HepG2 (cell line): ENCODE measurements around the gene CACNA1I. TPM values are rescaled to one million over a fixed set of nuclear protein-coding genes. Genes with fewer than 3 reads are reported as not detected.
"Not testable (repeated sequence)": the region's sequence is repeated elsewhere in the genome, so short reads cannot be mapped to it uniquely, and the experiment has no call there.

Experiments used
- ATAC-seq: fragments of 200-7000 bp; cut with Tn5 transposase; 3 replicates; pipeline ENCODE4 v1.9.1; 2020; ENCODE audit warnings: mild to moderate bottlenecking, moderate library complexity
- BruUV-seq: library from RNA; stranded (reverse); fragments of 400-500 nt; replicated peaks from 2 replicates; lab custom pipeline; 2021; lab: Mats Ljungman, UMichigan
- CTCF ChIA-PET: fragments of 300-600 bp; formaldehyde crosslinking; extraction: SDS; loops from one replicate; lab custom pipeline; 2021; ENCODE audit warnings: low total read pairs, inconsistent platforms, low intra/inter-chr PET ratio; lab: Yijun Ruan, JAX
- POLR2A ChIA-PET: fragments of 350-600 bp; sonication (Branson Sonifier 250); formaldehyde crosslinking; loops from one replicate; lab custom pipeline; 2020; ENCODE audit warnings: antibody characterized with exemption, inconsistent platforms; lab: Yijun Ruan, JAX
- DNase-seq: peaks from one replicate; pipeline ENCODE4 v3.0.0-alpha.2; 2015; ENCODE audit warnings: low spot score
- FAIRE-seq: peaks from 3 replicates; lab custom pipeline; 2011; peaks lifted over from hg19 to GRCh38; lab: Jason Lieb, UNC
- H2AFZ ChIP-seq: one replicate; pipeline ENCODE4 v1.6.1; 2011; ENCODE audit warnings: low read length, inconsistent platforms
- H3K27ac ChIP-seq: fragments of 300-600 bp; 3 replicates; pipeline ENCODE4 v1.8.0; 2011; ENCODE audit warnings: mixed run types, mild to moderate bottlenecking, mixed read lengths, low read length, inconsistent platforms; ENCODE audit not compliant: insufficient read depth; ENCODE audit errors: extremely low read length
- H3K27me3 ChIP-seq, 2 experiments: fragments of 200-600 bp in 1 of 2; 2 replicates in 1 of 2; 3 replicates in 1 of 2; pipeline versions ENCODE4 v1.6.0 to v1.8.0; 2011; ENCODE audit warnings: low read length in 2 of 2, mild to moderate bottlenecking in 2 of 2, moderate library complexity in 2 of 2, inconsistent platforms in 1 of 2; ENCODE audit not compliant: insufficient read depth in 2 of 2, control insufficient read depth in 1 of 2
- H3K36me3 ChIP-seq, 2 experiments: fragments of 200-600 bp in 1 of 2; replicated peaks in 1 of 2; 2 replicates in 1 of 2; 3 replicates in 1 of 2; pipeline versions ENCODE4 v1.5.1 to v1.8.0; 2011; ENCODE audit warnings: low read length in 2 of 2, inconsistent platforms in 1 of 2; ENCODE audit not compliant: insufficient read depth in 2 of 2, control insufficient read depth in 1 of 2
- H3K4me1 ChIP-seq: 2 replicates; pipeline ENCODE4 v1.5.1; 2012; ENCODE audit warnings: low read length, inconsistent platforms; ENCODE audit not compliant: insufficient read depth
- H3K4me2 ChIP-seq: 2 replicates; pipeline ENCODE4 v1.6.0; 2011; ENCODE audit warnings: low read depth, low read length, inconsistent platforms
- H3K4me3 ChIP-seq, 3 experiments: fragments of 200-600 bp in 1 of 3; sonication (generic), shearing (Covaris generic) in 1 of 3; replicated peaks in 1 of 3; 2 replicates each; pipeline ENCODE4 v1.5.1; 2011 to 2016; ENCODE audit warnings: low read length in 3 of 3, inconsistent platforms in 2 of 3, low read depth in 2 of 3, mild to moderate bottlenecking in 2 of 3, control low read depth in 1 of 3, mixed read lengths in 1 of 3; ENCODE audit not compliant: insufficient read depth in 1 of 3
- H3K79me2 ChIP-seq: one replicate; pipeline ENCODE4 v1.6.1; 2011; ENCODE audit warnings: low read length, inconsistent platforms; ENCODE audit not compliant: insufficient read depth
- H3K9ac ChIP-seq: 2 replicates; pipeline ENCODE4 v1.6.0; 2011; ENCODE audit warnings: mild to moderate bottlenecking, low read depth, low read length, inconsistent platforms; ENCODE audit not compliant: insufficient read depth
- H3K9me3 ChIP-seq: 2 replicates; pipeline ENCODE4 v1.5.1; 2012; ENCODE audit warnings: mild to moderate bottlenecking, low read length
- H4K20me1 ChIP-seq: 2 replicates; pipeline ENCODE4 v1.6.0; 2011; ENCODE audit warnings: inconsistent platforms, mild to moderate bottlenecking, low read length, moderate library complexity; ENCODE audit not compliant: insufficient read depth
- CENPT ChIP-seq: sonication (generic); formaldehyde crosslinking; IDR thresholded peaks from 2 replicates; pipeline ENCODE4 v1.8.0; 2022; ENCODE audit warnings: low read depth, mild to moderate bottlenecking, moderate library complexity, missing genetic modification reagents
- NR1H2 ChIP-seq: sonication (generic); formaldehyde crosslinking; IDR thresholded peaks from 2 replicates; pipeline ENCODE4 v1.8.1; 2022; ENCODE audit warnings: low read depth, missing genetic modification reagents, borderline replicate concordance
- RARA ChIP-seq: IDR thresholded peaks from 2 replicates; pipeline ENCODE4 v1.6.1; 2016; ENCODE audit warnings: missing genetic modification reagents, missing compliant biosample characterization
- TRIM24 ChIP-seq: sonication (generic); formaldehyde crosslinking; IDR thresholded peaks from 2 replicates; pipeline ENCODE4 v1.8.0; 2022; ENCODE audit warnings: mild to moderate bottlenecking, missing genetic modification reagents
- ZMYM2 ChIP-seq: sonication (generic); formaldehyde crosslinking; IDR thresholded peaks from 2 replicates; pipeline ENCODE4 v1.8.0; 2022; ENCODE audit warnings: mild to moderate bottlenecking, missing genetic modification reagents
- ZNF383 ChIP-seq: sonication (generic); formaldehyde crosslinking; IDR thresholded peaks from 2 replicates; pipeline ENCODE4 v1.4.0; 2020; ENCODE audit warnings: missing genetic modification reagents, mild to moderate bottlenecking, borderline replicate concordance
- ZNF557 ChIP-seq: sonication (generic); formaldehyde crosslinking; IDR thresholded peaks from 2 replicates; pipeline ENCODE4 v1.4.0; 2020; ENCODE audit warnings: missing genetic modification reagents
- ZNF674 ChIP-seq: sonication (generic); formaldehyde crosslinking; IDR thresholded peaks from 2 replicates; pipeline ENCODE4 v1.5.0; 2020; ENCODE audit warnings: low read depth, mild to moderate bottlenecking, missing genetic modification reagents
- WGBS: methylation state at CpG from one replicate; pipeline ENCODE4 v1.1.6; 2017; ENCODE audit warnings: low lambda C conversion rate; 5-methylcytosine and 5-hydroxymethylcytosine counted together
- in situ Hi-C: cut with HindIII; loops from 2 replicates; pipeline ENCODE4 v1.10.0; 2017; ENCODE audit warnings: low pct_unique_long_range_greater_than_20kb; ENCODE audit not compliant: extremely low pct_ligation_motif_present
- intact Hi-C: fragments of 100-400 bp; cut with micrococcal nuclease; formaldehyde crosslinking; loops from one replicate; pipeline ENCODE4 v1.10.0; 2022; ENCODE audit not compliant: unreplicated experiment
- polyA plus RNA-seq, 8 experiments: library from polyadenylated mRNA; depleted of rRNA in 3 of 8; stranded (reverse) in 7 of 8; unstranded in 1 of 8; fragments of >200 nt; fragmentation: Illumina TruSeq in 4 of 8; extraction: Trizol in 4 of 8; gene quantifications; 2 replicates each; pipeline versions ENCODE4 v1.2.1 to v1.2.3, GENCODE V29; 2011 to 2016; ENCODE audit warnings: low read depth in 4 of 8, missing spikeins in 1 of 8, mixed read lengths in 1 of 8; ENCODE audit not compliant: insufficient read depth in 1 of 8
- total RNA-seq, 5 experiments: library from RNA; depleted of rRNA; stranded (reverse); fragments of >200 nt; fragmentation: Illumina TruSeq; extraction: Trizol; gene quantifications; 2 replicates each; pipeline ENCODE4 v1.2.3, GENCODE V29; 2016; ENCODE audit warnings: low read depth in 1 of 5
- TF ChIP-seq, protein P1 (sequence below), 2 experiments: fragments of 450-650 bp in 1 of 2; sonication (generic) in 1 of 2; formaldehyde crosslinking; IDR thresholded peaks; 2 replicates each; pipeline versions ENCODE4 v1.5.0 to v1.8.0; 2020 to 2022; ENCODE audit warnings: mild to moderate bottlenecking in 1 of 2, missing genetic modification reagents in 1 of 2

Gene CACNA1I
- total and polyA plus RNA-seq, 2 of the 13 experiments (the other 11 are each of a cell fraction or from before 2014, with no cell fraction given): not detected

GRCh38 chr22:39733191-39733590 is 162.6 kb downstream of the CACNA1I start (continued):
- no peak for TF ChIP-seq ZNF383 (CRISPR knock-in tag)
- TF ChIP-seq RARA (CRISPR knock-in tag): no peak
- no peak for TF ChIP-seq TRIM24 (CRISPR knock-in tag)
- TF ChIP-seq, protein P1, sequence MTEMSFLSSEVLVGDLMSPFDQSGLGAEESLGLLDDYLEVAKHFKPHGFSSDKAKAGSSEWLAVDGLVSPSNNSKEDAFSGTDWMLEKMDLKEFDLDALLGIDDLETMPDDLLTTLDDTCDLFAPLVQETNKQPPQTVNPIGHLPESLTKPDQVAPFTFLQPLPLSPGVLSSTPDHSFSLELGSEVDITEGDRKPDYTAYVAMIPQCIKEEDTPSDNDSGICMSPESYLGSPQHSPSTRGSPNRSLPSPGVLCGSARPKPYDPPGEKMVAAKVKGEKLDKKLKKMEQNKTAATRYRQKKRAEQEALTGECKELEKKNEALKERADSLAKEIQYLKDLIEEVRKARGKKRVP (CRISPR knock-in tag; IDR thresholded peaks at IDR 0.05): no peak
- TF ChIP-seq ZNF674 (CRISPR knock-in tag): no peak
- no peak for TF ChIP-seq ZMYM2

- CTCF ChIA-PET, H3K9ac ChIP-seq, H3K36me3 ChIP-seq, H2AFZ ChIP-seq, ATAC-seq, H4K20me1 ChIP-seq, H3K79me2 ChIP-seq, BruUV-seq, H3K4me2 ChIP-seq, DNase-seq, intact Hi-C loops, in situ Hi-C loops, H3K4me1 ChIP-seq, FAIRE-seq, H3K9me3 ChIP-seq, POLR2A ChIA-PET, H3K4me3 ChIP-seq, H3K27ac ChIP-seq: not testable (repeated sequence)
- 0% methylated on average over 1 of the region's 1 CpG for WGBS
- peaks cover 8 to 47% of the 10 kb centered on the region in 2 experiments; a peak in 4 of 5 replicates for H3K27me3 ChIP-seq
Measured at GRCh38 chr22:39734046-39734445, 163.5 kb downstream of the CACNA1I start.

DNA sequence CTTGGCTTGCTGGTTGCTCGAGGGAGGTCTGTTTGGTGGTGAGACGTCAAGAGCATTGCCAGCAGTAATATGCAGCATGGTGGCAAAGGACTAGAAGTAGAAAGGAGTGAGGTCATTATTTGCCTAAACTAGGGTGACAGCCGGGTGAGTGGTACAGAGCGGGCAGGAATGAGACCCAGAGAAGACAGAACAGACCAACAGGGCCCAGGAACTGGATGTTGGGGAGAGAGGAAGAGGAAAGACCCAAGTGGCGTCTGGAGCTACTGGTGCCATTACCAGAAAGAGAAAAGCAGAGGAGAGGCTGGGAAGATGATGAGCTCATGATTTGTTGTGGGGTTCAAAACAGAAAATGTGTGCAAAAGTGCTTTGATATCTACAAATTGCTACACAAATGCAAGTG is 164.3 kb downstream of the CACNA1I start:
- no TSS peak for BruUV-seq
- WGBS: 0% methylated on average over 5 of the region's 5 CpGs
- TF ChIP-seq NR1H2 (CRISPR knock-in tag) (no peak), CENPT (CRISPR knock-in tag) (no peak), ZNF557 (no peak)
- POLR2A ChIA-PET: no interaction called here
- CTCF ChIA-PET: no interaction called here
- Histone ChIP-seq H2AFZ (no peak overlapping the region), H3K4me2 (no peak overlapping the region), H3K79me2 (no peaks in the 10 kb centered on the region), H3K27me3 (peaks cover 6 to 44% of the 10 kb centered on the region in 2 experiments; a peak in 4 of 5 replicates), H3K9me3 (no peaks in the 10 kb centered on the region), H3K4me1 (no peaks in the 10 kb centered on the region), H3K4me3 (no peak overlapping the region), H3K27ac (no peak overlapping the region), H4K20me1 (no peaks in the 10 kb centered on the region), H3K36me3 (no peaks in the 10 kb centered on the region), H3K9ac (no peak overlapping the region)
- in situ Hi-C loops (no loop called here), intact Hi-C loops (no loop called here)
- FAIRE-seq (no peak), ATAC-seq (no peak), DNase-seq (no peak)
